Panc1 (cell line): ENCODE results near the gene MAP2. TPM values are rescaled to one million over a fixed set of nuclear protein-coding genes. Genes with fewer than 3 reads are reported as not detected.

Source experiments
- ATAC-seq: fragments of 200-7000 bp; cut with Tn5 transposase; 2 replicates; pipeline ENCODE4 v1.9.1; 2020; ENCODE audit warnings: mild to moderate bottlenecking, moderate library complexity
- BruUV-seq: library from RNA; stranded (reverse); fragments of 400-500 nt; replicated peaks from 2 replicates; lab custom pipeline; 2021; lab: Mats Ljungman, UMichigan
- CTCF ChIA-PET: fragments of 300-600 bp; sonication (Branson Sonifier 250); formaldehyde crosslinking; loops from one replicate; lab custom pipeline; 2022; ENCODE audit warnings: antibody characterized with exemption; lab: Charles Lee
- POLR2A ChIA-PET: fragments of 300-600 bp; sonication (Branson Sonifier 250); formaldehyde crosslinking; loops from one replicate; lab custom pipeline; 2022; ENCODE audit warnings: antibody characterized with exemption; lab: Charles Lee
- DNase-seq: peaks from one replicate; pipeline ENCODE4 v3.0.0-alpha.2; 2010; ENCODE audit warnings: low read depth, low spot score
- H3K27ac ChIP-seq: 2 replicates; pipeline ENCODE4 v1.5.1; 2011; ENCODE audit warnings: mild to moderate bottlenecking, low read length, inconsistent platforms
- H3K27me3 ChIP-seq: fragments of 200-500 bp; sonication (Bioruptor generic); 2 replicates; pipeline ENCODE4 v1.6.0; 2014; ENCODE audit warnings: low read length, inconsistent platforms; ENCODE audit not compliant: control insufficient read depth, insufficient read depth
- H3K36me3 ChIP-seq: fragments of 200-500 bp; sonication (Bioruptor generic); 2 replicates; pipeline ENCODE4 v1.5.1; 2014; ENCODE audit warnings: inconsistent platforms, mild to moderate bottlenecking, low read length, moderate library complexity; ENCODE audit not compliant: control insufficient read depth, insufficient read depth
- H3K4me1 ChIP-seq: 2 replicates; pipeline ENCODE4 v1.5.1; 2011; ENCODE audit warnings: inconsistent platforms, mild to moderate bottlenecking, low read length, moderate library complexity; ENCODE audit not compliant: control insufficient read depth, insufficient read depth
- H3K4me3 ChIP-seq, 2 experiments: 2 replicates each; pipeline ENCODE4 v1.5.1; 2011 to 2012; ENCODE audit warnings: low read depth in 2 of 2, low read length in 2 of 2, mild to moderate bottlenecking in 2 of 2, inconsistent platforms in 1 of 2, moderate library complexity in 1 of 2
- H3K9me3 ChIP-seq: fragments of 200-500 bp; sonication (Bioruptor generic); 2 replicates; pipeline ENCODE4 v1.5.1; 2014; ENCODE audit warnings: low read depth, mild to moderate bottlenecking, inconsistent platforms, low read length, moderate library complexity; ENCODE audit not compliant: control insufficient read depth, insufficient read depth
- CTCF ChIP-seq: fragments of 450-650 bp; IDR thresholded peaks from 2 replicates; pipeline ENCODE4 v1.5.1; 2017; ENCODE audit warnings: mild to moderate bottlenecking
- POLR2AphosphoS5 ChIP-seq: IDR thresholded peaks from 2 replicates; pipeline ENCODE4 v1.6.1; 2012; ENCODE audit warnings: mild to moderate bottlenecking, low read depth, low read length, moderate library complexity
- SIN3A ChIP-seq: IDR thresholded peaks from 2 replicates; pipeline ENCODE4 v1.6.1; 2012; ENCODE audit warnings: low read depth, mild to moderate bottlenecking, low read length, moderate library complexity, borderline replicate concordance; ENCODE audit not compliant: insufficient read depth
- TCF7L2 ChIP-seq: IDR thresholded peaks from 2 replicates; pipeline ENCODE4 v1.6.1; 2011; ENCODE audit warnings: mild to moderate bottlenecking, low read depth, low read length, inconsistent platforms
- in situ Hi-C: cut with HindIII; loops from 2 replicates; pipeline ENCODE4 v1.10.0; 2016; ENCODE audit warnings: low sequenced_read_pairs, low pct_unique_long_range_greater_than_20kb
- intact Hi-C: fragments of 100-400 bp; cut with micrococcal nuclease; formaldehyde crosslinking; loops from one replicate; pipeline ENCODE4 v1.10.0; 2022; ENCODE audit not compliant: unreplicated experiment
- total RNA-seq: library from RNA; stranded (reverse); gene quantifications from one replicate; pipeline ENCODE4 v1.2.1, GENCODE V29; 2021; ENCODE audit not compliant: unreplicated experiment
- TF ChIP-seq, protein P1 (sequence below), 2 experiments: IDR thresholded peaks; 2 replicates each; pipeline ENCODE4 v1.6.1; 2011 to 2012; ENCODE audit warnings: low read depth in 2 of 2, control low read depth in 1 of 2, low read length in 1 of 2, mild to moderate bottlenecking in 1 of 2, moderate library complexity in 1 of 2; ENCODE audit not compliant: insufficient read depth in 1 of 2

The MAP2 gene
- total RNA-seq, 1 experiment from 2014 or later = 44.9 TPM

DNA sequence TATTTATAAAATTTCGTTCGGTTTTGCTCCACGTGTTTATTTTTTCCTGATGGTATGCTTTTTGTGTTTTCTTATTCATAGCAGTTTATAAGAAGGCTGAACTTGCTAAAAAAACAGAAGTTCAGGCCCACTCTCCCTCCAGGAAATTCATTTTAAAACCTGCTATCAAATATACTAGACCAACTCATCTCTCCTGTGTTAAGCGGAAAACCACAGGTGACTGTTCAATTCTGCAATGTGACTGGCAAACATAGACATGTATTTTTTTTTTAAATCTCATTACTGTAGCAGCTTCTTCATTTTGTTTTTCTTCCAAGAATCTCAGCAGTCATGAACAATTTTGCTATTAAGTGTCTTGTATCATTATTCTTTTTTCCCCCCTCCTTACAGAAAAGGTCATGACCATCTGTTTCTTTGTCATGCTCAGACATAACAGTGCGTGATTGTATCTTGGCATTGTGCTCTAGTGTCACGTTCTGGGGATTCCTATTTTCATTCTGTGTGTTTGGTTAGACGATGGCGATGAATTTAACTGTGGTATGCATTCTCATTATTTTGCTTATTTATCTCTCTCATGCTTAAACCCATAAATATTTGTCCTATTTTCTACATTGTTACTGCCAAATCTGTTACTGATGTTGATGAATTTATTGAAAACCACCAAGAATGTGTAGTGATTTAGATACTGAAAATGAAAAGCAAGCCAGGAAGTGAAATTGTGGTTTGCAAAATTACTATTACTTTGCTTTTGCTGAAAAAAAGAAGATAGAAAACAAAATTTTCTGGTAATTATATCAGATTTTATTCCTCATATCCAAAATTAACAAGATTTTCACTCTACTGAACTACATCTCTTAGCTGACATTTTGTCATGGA is 273.2 kb downstream of the MAP2 start:
- no peaks in the 10 kb centered on the region for H3K4me1 ChIP-seq
- TF ChIP-seq SIN3A (no peak), TCF7L2 (no peak), POLR2AphosphoS5 (no peak), CTCF (no peak)
- TF ChIP-seq, protein P1, sequence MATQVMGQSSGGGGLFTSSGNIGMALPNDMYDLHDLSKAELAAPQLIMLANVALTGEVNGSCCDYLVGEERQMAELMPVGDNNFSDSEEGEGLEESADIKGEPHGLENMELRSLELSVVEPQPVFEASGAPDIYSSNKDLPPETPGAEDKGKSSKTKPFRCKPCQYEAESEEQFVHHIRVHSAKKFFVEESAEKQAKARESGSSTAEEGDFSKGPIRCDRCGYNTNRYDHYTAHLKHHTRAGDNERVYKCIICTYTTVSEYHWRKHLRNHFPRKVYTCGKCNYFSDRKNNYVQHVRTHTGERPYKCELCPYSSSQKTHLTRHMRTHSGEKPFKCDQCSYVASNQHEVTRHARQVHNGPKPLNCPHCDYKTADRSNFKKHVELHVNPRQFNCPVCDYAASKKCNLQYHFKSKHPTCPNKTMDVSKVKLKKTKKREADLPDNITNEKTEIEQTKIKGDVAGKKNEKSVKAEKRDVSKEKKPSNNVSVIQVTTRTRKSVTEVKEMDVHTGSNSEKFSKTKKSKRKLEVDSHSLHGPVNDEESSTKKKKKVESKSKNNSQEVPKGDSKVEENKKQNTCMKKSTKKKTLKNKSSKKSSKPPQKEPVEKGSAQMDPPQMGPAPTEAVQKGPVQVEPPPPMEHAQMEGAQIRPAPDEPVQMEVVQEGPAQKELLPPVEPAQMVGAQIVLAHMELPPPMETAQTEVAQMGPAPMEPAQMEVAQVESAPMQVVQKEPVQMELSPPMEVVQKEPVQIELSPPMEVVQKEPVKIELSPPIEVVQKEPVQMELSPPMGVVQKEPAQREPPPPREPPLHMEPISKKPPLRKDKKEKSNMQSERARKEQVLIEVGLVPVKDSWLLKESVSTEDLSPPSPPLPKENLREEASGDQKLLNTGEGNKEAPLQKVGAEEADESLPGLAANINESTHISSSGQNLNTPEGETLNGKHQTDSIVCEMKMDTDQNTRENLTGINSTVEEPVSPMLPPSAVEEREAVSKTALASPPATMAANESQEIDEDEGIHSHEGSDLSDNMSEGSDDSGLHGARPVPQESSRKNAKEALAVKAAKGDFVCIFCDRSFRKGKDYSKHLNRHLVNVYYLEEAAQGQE (IDR thresholded peaks at IDR 0.05; ENCODE audit: insufficient read depth in 1 of 2, low read depth in 2 of 2, low read length in 1 of 2) = no peak
- DNase-seq = no peak
- H3K36me3 ChIP-seq = no peaks in the 10 kb centered on the region; the same call in 1 of the 2 replicates
- no TSS peak for BruUV-seq
- H3K9me3 ChIP-seq = no peaks in the 10 kb centered on the region
- no peak for ATAC-seq
- no peak overlapping the region for H3K4me3 ChIP-seq
- no peak overlapping the region for H3K27ac ChIP-seq
- intact Hi-C loops (no loop called here), in situ Hi-C loops (no loop called here)
- CTCF ChIA-PET = no interaction called here
- no peaks in the 10 kb centered on the region for H3K27me3 ChIP-seq
- POLR2A ChIA-PET = interaction anchor here (0.7 kb wide), 1 partner anchor 114 kb away, joined by 3 read pairs; no protein-coding TSS in a partner anchor

- H3K36me3 ChIP-seq = no peaks in the 10 kb centered on the region; the same call in none of the 2 replicates
- BruUV-seq = no TSS peak
- intact Hi-C loops (no loop called here), in situ Hi-C loops (no loop called here)
- DNase-seq (no peak), ATAC-seq (no peak)
- no peaks in the 10 kb centered on the region for H3K4me1 ChIP-seq
- H3K4me3 ChIP-seq = no peak overlapping the region
- H3K9me3 ChIP-seq = no peaks in the 10 kb centered on the region
- ChIA-PET CTCF (no interaction called here), POLR2A (no interaction called here)
- no peaks in the 10 kb centered on the region for H3K27me3 ChIP-seq
- TF ChIP-seq SIN3A (no peak), TCF7L2 (no peak), POLR2AphosphoS5 (no peak), CTCF (no peak)
- TF ChIP-seq, protein P1 (IDR thresholded peaks at IDR 0.05; ENCODE audit: insufficient read depth in 1 of 2, low read depth in 2 of 2, low read length in 1 of 2) = no peak
- no peak overlapping the region for H3K27ac ChIP-seq
Observed at GRCh38 chr2:209702775-209703174, 278.9 kb downstream of the MAP2 start.
